GM21367 (cell line): ENCODE data around the gene HAUS6.
A peak's percentile ranks its signal among the peaks of the same experiment; 100 is the strongest.
"Not testable (repeated sequence)": the region's sequence is repeated elsewhere in the genome, so short reads cannot be mapped to it uniquely, and the experiment has no call there.

ENCODE experiments used
- ATAC-seq: cut with Tn5 transposase; IDR thresholded peaks from one replicate; pipeline ENCODE4 v1.9.1; 2021; ENCODE audit not compliant: unreplicated experiment

HAUS6 gene

GRCh38 chr9:19048966-19049916 is 53.5 kb downstream of the HAUS6 start, which contains the start of gene RRAGA:
RRAGA (plus strand) TSS chr9:19049427; CDS start chr9:19049660, 233 bp downstream.
- ATAC-seq: peak; percentile 91

GRCh38 chr9:19036611-19037010 is 66.1 kb downstream of the HAUS6 start:
- ATAC-seq: no peak

- ATAC-seq: no peak
Observed at GRCh38 chr9:19033015-19033414, 69.7 kb downstream of the HAUS6 start, which contains the start of gene SAXO1. SAXO1 (minus strand) TSS chr9:19033209; CDS start chr9:19032908, 301 bp downstream.

GRCh38 chr9:19032406-19032805 is 70.3 kb downstream of the HAUS6 start:
- ATAC-seq: no peak

DNA sequence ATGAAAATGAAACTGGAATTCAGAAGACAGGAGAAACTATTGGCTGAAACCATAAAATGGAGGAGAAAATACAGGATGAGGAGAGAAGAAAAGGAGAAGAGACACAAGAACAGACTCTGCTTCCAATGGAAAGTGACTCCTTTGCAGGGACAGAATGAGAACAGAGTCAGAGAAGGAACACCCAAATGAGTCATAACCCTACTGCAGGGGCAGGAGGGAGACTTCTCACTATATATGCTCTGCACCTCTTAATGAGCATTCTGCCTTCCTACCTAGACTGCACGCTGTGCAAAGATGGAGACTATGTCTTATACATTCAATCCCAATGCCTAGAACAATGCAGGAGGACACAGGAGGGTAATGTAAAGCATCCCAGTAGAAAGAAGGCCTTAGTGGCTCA is 71.8 kb downstream of the HAUS6 start:
- no peak for ATAC-seq

GRCh38 chr9:19028835-19029451 is 73.8 kb downstream of the HAUS6 start:
- ATAC-seq: peak; percentile 83

DNA sequence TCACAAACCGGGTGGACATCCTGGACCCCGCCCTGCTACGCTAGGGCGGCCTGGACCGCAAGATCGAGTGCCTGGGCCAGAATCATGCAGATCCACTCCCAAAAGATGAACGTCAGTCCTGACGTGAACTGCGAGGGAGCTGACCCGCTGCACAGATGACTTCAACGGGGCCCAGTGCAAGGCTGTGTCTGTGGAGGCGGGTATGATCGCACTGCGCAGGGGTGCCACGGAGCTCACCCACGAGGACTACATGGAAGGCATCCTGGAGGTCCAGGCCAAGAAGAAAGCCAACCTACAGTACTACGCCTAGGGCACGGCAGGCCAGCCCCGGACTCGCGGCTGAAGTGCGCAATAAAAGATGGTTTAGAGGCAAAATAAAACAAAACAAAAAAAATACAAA is 74.9 kb downstream of the HAUS6 start:
- no peak for ATAC-seq

GRCh38 chr9:19026375-19026774 is 76.3 kb downstream of the HAUS6 start:
- ATAC-seq: no peak

- ATAC-seq: no peak
Observed at GRCh38 chr9:19023078-19023477, 79.6 kb downstream of the HAUS6 start.

- ATAC-seq: no peak
Observed at GRCh38 chr9:19022206-19022605, 80.5 kb downstream of the HAUS6 start.

GRCh38 chr9:19021649-19022048 is 81.1 kb downstream of the HAUS6 start:
- not testable (repeated sequence) for ATAC-seq

- ATAC-seq: no peak
Observed at GRCh38 chr9:19020886-19021455, 81.7 kb downstream of the HAUS6 start.

DNA sequence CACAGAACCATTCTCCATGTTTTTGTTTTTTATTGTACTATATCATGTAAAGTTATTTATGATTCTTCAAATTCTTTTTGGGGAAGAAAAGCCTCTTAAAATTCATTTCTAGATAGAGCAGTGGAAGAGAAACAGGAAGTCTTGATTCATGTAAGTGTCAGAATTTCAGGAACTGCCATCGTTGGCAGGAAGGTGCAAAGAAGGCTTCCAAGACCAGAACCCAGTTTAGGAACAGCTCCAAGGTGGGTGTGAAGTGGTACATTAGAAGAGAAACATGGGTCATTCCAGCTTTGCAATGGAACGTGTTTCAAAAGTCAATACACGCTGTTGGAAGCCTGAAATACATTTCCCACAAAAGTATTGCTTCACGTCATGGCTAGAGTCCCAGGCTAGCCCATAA is 84.5 kb downstream of the HAUS6 start:
- ATAC-seq: no peak

GRCh38 chr9:19009391-19009965 is 93.2 kb downstream of the HAUS6 start:
- no peak for ATAC-seq
